Calu3 (cell line): ENCODE results near the gene RAB10. TPM values are rescaled to one million over a fixed set of nuclear protein-coding genes. Genes with fewer than 3 reads are reported as not detected.

ENCODE experiments used
- BruUV-seq: library from RNA; stranded (reverse); fragments of 400-500 nt; replicated peaks from 2 replicates; lab custom pipeline; 2021; lab: Mats Ljungman, UMichigan
- CTCF ChIA-PET: fragments of 300-600 bp; sonication (Branson Sonifier 250); formaldehyde crosslinking; loops from one replicate; lab custom pipeline; 2022; ENCODE audit warnings: antibody characterized with exemption; lab: Charles Lee
- DNase-seq: peaks from one replicate; pipeline ENCODE4 v3.0.0; 2022
- H3K27ac Mint-ChIP-seq: one replicate; pipeline ENCODE4 v1.8.0; 2022; ENCODE audit warnings: mixed read lengths; ENCODE audit not compliant: unreplicated experiment
- H3K27me3 Mint-ChIP-seq: one replicate; pipeline ENCODE4 v1.8.0; 2022; ENCODE audit warnings: mixed read lengths; ENCODE audit not compliant: unreplicated experiment
- H3K36me3 Mint-ChIP-seq: one replicate; pipeline ENCODE4 v1.8.0; 2022; ENCODE audit warnings: mild to moderate bottlenecking, moderate library complexity, mixed read lengths; ENCODE audit not compliant: insufficient read depth, unreplicated experiment
- H3K4me1 Mint-ChIP-seq: one replicate; pipeline ENCODE4 v1.8.0; 2022; ENCODE audit warnings: mild to moderate bottlenecking, low read depth, mixed read lengths; ENCODE audit not compliant: unreplicated experiment
- H3K4me3 Mint-ChIP-seq: one replicate; pipeline ENCODE4 v1.8.0; 2022; ENCODE audit warnings: mild to moderate bottlenecking, low read depth, moderate library complexity, mixed read lengths; ENCODE audit not compliant: unreplicated experiment
- H3K9me3 Mint-ChIP-seq: one replicate; pipeline ENCODE4 v1.8.0; 2022; ENCODE audit warnings: low read depth, mixed read lengths; ENCODE audit not compliant: unreplicated experiment
- CTCF ChIP-seq: fragments of 200-600 bp; IDR thresholded peaks from one replicate; pipeline ENCODE4 v1.8.0; 2022; ENCODE audit warnings: antibody characterized with exemption; ENCODE audit not compliant: unreplicated experiment
- intact Hi-C: fragments of 100-400 bp; cut with micrococcal nuclease; formaldehyde crosslinking; loops from one replicate; pipeline ENCODE4 v1.10.0; 2022; ENCODE audit not compliant: unreplicated experiment
- total RNA-seq: library from RNA; stranded (reverse); gene quantifications from 2 replicates; pipeline ENCODE4 v1.2.3, GENCODE V29; 2022

Gene RAB10
- total RNA-seq, 1 experiment from 2014 or later = 149 TPM

DNA sequence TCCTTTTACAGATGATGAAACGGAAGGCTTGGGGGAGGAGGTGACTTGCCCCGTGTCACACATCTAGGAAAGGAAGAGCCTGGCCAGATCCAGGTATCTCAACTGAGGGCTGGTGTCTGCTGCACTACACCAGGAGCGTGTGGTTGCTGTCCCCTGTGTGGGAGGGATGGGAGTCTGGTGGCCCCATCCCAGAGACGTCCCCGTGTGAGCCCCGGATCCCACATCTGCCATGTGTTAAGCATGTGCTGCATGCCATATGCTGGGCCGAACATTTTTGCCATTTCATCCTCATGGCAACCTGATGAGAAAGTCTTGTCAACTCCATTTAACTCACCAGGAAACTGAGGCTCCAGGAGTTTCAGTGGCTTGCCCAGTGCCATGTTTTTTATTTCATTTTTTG is 143.2 kb downstream of the RAB10 start:
- no peak for DNase-seq
- Mint-ChIP-seq H3K27ac (no peak overlapping the region), H3K27me3 (peaks cover 57% of the 10 kb centered on the region), H3K4me3 (no peak overlapping the region), H3K9me3 (no peaks in the 10 kb centered on the region), H3K36me3 (peaks cover 9% of the 10 kb centered on the region), H3K4me1 (peaks cover 13% of the 10 kb centered on the region)
- intact Hi-C loops = no loop called here
- CTCF ChIA-PET = no interaction called here
- no peak for TF ChIP-seq CTCF
- BruUV-seq = no TSS peak

DNA sequence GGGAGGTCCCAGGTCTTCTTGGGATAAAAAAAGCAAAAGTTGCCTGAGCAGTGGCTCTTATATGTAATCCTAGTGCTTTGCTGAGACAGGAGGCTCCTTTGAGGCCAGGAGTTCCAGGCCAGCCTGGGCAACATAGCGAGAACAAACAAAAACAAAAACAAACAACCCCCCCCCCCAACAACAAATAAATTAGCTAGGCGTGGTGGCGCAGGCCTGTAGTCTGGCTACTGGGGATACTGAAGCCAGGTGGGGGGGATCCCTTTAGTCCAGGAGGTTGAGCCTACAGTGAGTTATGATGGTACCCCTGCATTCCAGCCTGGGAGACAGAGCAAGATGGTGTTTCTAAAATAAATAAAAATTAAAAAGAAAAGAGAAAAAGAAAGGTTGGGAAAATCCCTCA is 144.4 kb downstream of the RAB10 start:
- H3K4me3 Mint-ChIP-seq = peak overlapping the region; percentile 50
- no peaks in the 10 kb centered on the region for H3K9me3 Mint-ChIP-seq
- intact Hi-C loops = no loop called here
- peaks cover 5% of the 10 kb centered on the region for H3K36me3 Mint-ChIP-seq
- no TSS peak for BruUV-seq
- no peak for TF ChIP-seq CTCF
- CTCF ChIA-PET = no interaction called here
- DNase-seq = no peak
- H3K27me3 Mint-ChIP-seq = peaks cover 55% of the 10 kb centered on the region
- H3K27ac Mint-ChIP-seq = no peak overlapping the region
- peaks cover 13% of the 10 kb centered on the region for H3K4me1 Mint-ChIP-seq

DNA sequence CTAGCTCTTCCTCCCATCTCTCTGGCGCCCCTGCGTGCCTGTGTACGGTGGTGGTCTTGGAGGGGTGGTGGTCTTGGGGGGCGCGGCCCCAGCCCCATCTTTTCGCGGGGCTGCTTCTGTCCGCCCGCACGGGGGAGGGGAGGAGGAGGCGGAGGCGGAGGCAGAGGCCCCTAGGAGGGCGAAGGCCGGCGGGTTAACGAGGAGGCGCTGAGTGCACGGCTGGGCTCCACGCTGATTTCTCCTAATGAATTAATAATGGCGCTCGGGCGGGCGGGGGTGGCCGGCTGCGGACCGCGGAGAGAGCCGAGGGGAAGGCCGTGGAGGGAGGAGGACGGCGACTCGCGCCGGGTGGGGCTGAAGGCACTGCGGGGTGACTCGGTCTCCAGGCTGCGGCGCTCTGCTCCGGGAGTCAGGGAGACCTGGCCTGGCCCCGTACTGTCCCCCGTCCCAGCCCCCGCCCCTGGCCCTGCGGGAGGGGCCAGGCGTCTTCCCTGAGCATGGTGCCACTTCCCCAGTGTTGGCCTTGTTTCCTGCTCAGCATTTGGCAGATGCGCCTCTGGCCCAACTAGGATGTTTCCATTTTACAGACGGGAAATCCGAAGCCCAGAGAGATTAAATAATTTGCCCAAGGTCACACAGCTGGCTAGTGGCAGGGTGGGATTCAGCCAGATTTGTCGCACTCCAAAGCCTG is 145.0 kb downstream of the RAB10 start:
- Mint-ChIP-seq H3K36me3 (peaks cover 5% of the 10 kb centered on the region), H3K4me1 (peaks cover 13% of the 10 kb centered on the region), H3K4me3 (peak overlapping the region; percentile 50), H3K9me3 (no peaks in the 10 kb centered on the region), H3K27ac (no peak overlapping the region), H3K27me3 (peaks cover 52% of the 10 kb centered on the region)
- no TSS peak for BruUV-seq
- CTCF ChIA-PET = no interaction called here
- DNase-seq = no peak
- intact Hi-C loops = no loop called here
- TF ChIP-seq CTCF = no peak

DNA sequence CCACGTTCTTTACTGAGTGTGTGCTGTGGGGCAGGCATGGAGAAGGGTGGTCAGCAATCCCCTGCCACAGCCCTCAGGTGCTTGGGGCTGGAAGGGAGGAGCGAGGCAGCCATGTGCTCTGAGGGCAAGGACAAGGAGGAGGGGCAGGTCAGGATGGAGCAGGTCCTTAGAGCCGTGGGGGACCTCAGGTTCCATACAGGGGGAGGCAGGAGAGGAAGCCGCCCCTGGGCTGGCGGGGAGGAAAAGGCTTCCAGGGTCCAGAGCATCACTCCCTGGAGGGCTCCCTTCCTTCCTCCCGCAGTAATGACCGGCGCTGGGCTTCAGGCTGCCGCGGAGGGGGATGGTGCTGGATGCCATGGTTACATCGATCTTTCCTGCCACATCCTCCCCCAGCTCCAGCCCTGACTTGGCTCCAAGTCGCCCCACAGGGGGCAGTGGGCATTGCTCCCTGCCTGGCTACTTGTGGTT is 145.6 kb downstream of the RAB10 start:
- intact Hi-C loops = no loop called here
- Mint-ChIP-seq H3K27me3 (peaks cover 46% of the 10 kb centered on the region), H3K27ac (no peak overlapping the region), H3K4me3 (peak overlapping the region; percentile 50), H3K4me1 (peaks cover 13% of the 10 kb centered on the region), H3K36me3 (peaks cover 5% of the 10 kb centered on the region), H3K9me3 (no peaks in the 10 kb centered on the region)
- no TSS peak for BruUV-seq
- TF ChIP-seq CTCF = no peak
- DNase-seq = no peak
- CTCF ChIA-PET = no interaction called here
